ENCODE data around the gene AJAP1. TPM values are rescaled to one million over a fixed set of nuclear protein-coding genes. Genes with fewer than 3 reads are reported as not detected.

The AJAP1 gene
- total RNA-seq, 1 donor from 2014 or later = 0.52 TPM

DNA sequence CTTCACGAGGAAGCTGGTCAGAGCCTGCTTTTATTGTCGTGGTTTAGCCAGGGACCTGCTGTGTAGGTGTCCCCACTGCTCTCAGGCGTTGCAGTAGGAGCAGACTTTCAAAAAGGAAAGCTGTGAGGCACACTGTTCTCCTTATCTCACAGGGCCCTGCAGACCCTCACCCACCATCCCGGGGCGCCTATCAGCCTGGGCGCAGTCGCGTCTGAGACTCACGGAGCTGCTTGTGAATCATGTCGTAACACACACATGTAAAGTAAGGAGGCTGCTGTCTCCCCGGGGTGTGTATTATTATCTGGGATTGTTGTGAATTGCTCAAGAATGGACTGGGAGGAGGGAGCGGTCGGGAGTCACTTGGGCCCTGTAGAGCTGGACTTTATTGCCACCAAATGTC is 17.4 kb downstream of the AJAP1 start:
- H3K4me1 ChIP-seq = no peaks in the 10 kb centered on the region
- ATAC-seq = no peak
- H3K36me3 ChIP-seq = no peaks in the 10 kb centered on the region
- no peaks in the 10 kb centered on the region for H3K9me3 ChIP-seq
- H3K4me3 ChIP-seq = no peak overlapping the region
- no peak for DNase-seq
- H3K27me3 ChIP-seq = no peaks in the 10 kb centered on the region
- no peak overlapping the region for H3K27ac ChIP-seq
- no peak for TF ChIP-seq CTCF (IDR thresholded peaks at IDR 0.05)
- intact Hi-C loops (cut with DNase I) = no loop called here

DNA sequence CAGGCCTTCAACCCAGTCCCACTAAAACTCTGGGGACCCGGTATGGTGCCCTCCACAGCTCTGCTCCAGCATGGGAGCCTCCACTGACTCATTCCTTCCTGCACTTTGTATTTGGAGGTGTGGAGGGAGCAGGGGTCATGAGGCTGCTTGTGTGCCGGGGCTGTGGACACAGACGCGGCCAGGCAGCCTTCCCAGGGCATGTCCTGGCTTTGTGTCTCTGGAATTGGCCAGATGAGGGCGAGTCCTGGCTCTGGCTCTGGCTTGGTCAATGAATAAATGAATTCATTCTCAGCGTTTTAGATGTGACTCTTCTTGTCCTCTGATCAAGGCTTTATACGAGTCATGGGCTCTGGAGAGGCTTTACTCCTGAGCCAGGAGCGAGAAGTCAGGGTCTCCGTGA is 19.1 kb downstream of the AJAP1 start:
- H3K27ac ChIP-seq = no peak overlapping the region
- ATAC-seq = no peak
- no peak for DNase-seq

DNA sequence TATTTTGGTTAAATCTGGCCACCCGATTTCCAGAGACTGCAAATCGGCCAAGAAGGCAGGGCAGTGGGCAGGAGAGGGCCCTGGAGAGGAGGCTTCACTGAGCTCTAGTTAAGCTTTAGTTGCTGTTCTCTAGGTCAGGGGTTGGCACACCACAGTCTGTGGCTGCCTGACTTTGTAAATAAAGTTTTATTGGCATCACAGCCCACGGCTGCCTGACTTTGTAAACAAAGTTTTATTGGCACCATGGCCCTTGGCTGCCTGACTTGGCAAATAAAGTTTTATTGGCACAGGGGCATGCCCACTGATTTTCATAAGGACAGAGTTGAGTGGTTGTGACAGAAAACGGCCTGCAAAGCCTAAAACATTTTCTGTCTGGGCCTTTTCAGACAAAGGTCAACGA is 19.7 kb downstream of the AJAP1 start:
- no peak for ATAC-seq
- no peak overlapping the region for H3K27ac ChIP-seq
- H3K4me3 ChIP-seq = no peak overlapping the region
- no peaks in the 10 kb centered on the region for H3K36me3 ChIP-seq
- intact Hi-C loops (cut with DNase I) = no loop called here
- H3K9me3 ChIP-seq = no peaks in the 10 kb centered on the region
- no peaks in the 10 kb centered on the region for H3K27me3 ChIP-seq
- H3K4me1 ChIP-seq = no peaks in the 10 kb centered on the region
- DNase-seq = no peak
- no peak for TF ChIP-seq CTCF (IDR thresholded peaks at IDR 0.05)

More for the DNA sequence above, 19.1 kb downstream of the AJAP1 start:
- H3K9me3 ChIP-seq = no peaks in the 10 kb centered on the region
- H3K36me3 ChIP-seq = no peaks in the 10 kb centered on the region
- H3K4me1 ChIP-seq = no peaks in the 10 kb centered on the region
- H3K4me3 ChIP-seq = no peak overlapping the region
- intact Hi-C loops (cut with DNase I) = no loop called here
- no peak for TF ChIP-seq CTCF (IDR thresholded peaks at IDR 0.05)
- no peaks in the 10 kb centered on the region for H3K27me3 ChIP-seq

DNA sequence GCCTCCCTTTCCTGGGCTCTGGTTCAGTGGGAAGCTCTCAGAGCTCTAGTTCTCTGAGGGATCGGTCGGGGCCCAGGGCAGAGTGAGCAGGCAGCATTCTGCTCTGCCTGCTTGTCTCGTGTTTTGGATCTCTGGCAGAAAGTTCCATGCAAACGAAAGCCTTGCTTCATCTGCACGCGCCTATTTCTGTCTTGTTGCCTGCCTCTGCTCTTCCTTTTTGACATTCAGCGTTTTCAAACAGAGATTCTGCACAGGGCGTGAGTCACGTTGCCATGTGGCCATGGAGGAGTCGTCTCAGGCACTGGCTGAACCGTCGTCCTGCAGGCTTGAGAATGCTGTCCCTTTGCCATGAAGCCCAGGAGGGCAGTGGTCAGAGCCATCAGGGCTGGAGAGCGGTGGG is 20.3 kb downstream of the AJAP1 start:
- no peak overlapping the region for H3K27ac ChIP-seq
- TF ChIP-seq CTCF (IDR thresholded peaks at IDR 0.05) = no peak
- H3K27me3 ChIP-seq = no peaks in the 10 kb centered on the region
- H3K9me3 ChIP-seq = no peaks in the 10 kb centered on the region
- no peak overlapping the region for H3K4me3 ChIP-seq
- DNase-seq (no peak), ATAC-seq (no peak)
- intact Hi-C loops (cut with DNase I) = no loop called here
- H3K4me1 ChIP-seq = no peaks in the 10 kb centered on the region
- no peaks in the 10 kb centered on the region for H3K36me3 ChIP-seq

DNA sequence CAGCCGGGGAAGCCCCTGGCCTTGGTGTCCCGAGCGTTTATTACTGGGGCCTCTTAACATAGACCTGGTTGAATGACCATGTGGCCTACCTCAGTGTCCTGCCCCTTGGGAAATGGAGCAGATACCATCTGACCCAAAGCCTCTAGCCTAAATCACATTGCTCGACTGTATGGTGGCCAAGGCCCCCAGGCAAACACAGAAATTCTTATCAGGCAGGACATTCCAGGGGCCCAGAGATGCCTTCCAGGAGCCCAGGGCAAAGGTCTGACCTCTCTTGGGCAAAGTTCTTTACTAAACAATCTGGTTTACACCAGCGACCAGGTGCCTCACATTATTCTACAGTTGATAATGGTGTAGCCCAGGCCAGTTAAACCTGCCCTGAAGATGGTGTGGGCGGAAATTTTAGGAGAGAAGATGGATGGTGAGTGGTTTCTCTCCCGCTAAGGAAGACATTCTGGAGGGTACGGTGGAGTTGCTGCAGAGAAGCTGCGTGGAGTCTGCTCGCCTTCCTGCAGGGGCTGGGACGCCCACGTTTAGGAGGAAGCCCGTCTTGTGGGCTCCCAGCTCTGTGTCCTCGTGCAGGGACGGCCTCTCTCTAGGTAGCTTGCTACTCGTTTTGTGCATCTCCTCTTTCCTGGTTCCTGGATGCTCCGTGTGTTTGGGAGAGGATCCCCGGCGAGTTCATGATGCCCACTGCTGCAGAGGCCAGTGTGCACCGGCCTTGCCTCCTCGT is 21.2 kb downstream of the AJAP1 start:
- intact Hi-C loops (cut with DNase I) = no loop called here

More for the DNA sequence above, 21.2 kb downstream of the AJAP1 start:
- no peaks in the 10 kb centered on the region for H3K9me3 ChIP-seq
- H3K27me3 ChIP-seq = no peaks in the 10 kb centered on the region
- H3K27ac ChIP-seq = no peak overlapping the region
- TF ChIP-seq CTCF (IDR thresholded peaks at IDR 0.05) = no peak
- DNase-seq = no peak
- no peaks in the 10 kb centered on the region for H3K36me3 ChIP-seq
- no peak for ATAC-seq
- no peak overlapping the region for H3K4me3 ChIP-seq
- H3K4me1 ChIP-seq = no peaks in the 10 kb centered on the region
